HG02610 (cell line): ENCODE results near the gene WNT11.

Experiments used
- ATAC-seq: cut with Tn5 transposase; IDR thresholded peaks from one replicate; pipeline ENCODE4 v1.9.1; 2021; ENCODE audit warnings: mild to moderate bottlenecking, moderate library complexity; ENCODE audit not compliant: unreplicated experiment

The WNT11 gene

DNA sequence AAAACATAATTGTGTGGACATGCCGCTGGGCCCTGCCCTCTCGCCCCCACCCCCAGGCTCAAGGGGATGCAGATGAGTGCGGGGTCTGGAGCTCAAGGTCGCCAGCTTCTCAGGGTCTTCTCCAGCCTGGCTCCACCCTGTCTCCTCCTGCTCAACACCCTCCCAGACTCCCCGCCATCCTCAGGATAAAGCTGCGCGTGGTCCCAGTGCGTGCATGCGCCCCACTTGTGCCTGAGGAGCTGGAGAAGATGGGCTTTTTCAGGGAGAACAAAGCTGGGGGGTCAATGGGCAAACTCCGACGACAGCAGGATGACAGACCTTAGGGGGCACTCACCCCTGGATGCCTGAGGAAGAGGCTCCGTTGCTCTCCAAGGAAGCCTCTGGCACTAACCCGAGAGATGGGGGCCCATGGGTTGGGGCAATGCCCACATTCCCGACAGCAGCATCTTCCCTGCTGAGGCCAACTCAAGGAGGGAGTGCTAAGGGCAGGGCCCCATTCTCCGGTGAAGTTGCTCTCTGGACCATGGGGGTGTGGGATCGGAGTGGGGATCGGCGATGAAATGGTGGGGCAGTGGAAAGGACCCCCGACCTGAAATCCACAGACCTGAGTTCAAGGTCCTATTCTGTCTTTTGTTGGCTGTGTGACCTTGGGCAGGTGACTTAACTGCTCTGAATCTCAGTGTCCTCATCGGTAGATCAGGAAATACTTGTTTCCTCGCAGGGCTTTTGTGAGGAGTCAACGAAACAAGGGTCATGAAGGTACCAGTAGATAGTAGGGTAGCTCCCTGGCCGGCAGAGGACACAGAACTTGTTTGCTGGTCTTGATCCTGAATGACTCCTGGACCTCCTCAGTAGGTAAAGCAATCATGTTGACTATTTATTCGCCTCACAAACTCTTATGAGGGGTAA, 47.7 kb downstream of the WNT11 start:
- no peak for ATAC-seq

DNA sequence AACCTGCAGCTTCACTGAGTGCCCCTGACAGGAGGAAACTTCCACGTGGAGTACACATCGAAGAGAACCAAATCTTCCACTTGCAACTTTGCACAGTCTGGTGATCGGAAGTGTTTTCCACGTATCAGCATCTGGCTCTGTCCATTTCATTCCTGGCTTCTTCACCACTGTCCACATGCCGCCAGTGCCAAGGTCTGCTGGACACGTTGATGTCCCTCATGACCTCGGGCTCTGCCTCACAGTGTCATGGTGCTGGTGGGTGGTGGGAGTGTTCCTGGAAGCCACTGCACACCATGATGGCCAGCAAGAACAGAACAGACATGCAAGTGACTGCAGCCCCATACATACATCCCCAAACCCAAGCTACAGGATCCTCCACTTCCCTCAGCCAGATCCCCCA, 48.4 kb downstream of the WNT11 start:
- ATAC-seq = no peak

DNA sequence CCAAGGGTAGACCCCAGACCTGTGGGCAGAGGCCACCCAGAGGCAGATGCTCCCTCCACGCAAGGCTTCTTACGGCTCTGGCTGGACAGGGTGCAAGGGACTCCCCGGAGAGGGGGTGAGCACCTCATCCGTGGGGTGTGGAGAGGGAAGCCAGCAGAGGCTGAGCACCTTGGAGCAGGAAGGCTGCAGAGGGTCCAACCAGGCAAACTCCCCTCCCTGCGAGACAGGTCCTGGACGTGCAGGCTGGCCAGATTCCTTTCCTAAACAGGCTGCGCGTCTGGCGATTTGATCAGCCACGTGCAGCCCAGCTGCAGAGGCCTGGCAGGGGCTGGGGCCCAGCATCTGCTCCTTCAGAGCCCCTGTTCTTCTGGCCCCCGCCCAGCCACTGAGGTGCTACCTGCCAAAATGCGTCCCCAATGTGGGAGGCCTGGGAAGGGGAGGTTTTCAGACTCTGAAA, 49.3 kb downstream of the WNT11 start:
- no peak for ATAC-seq

DNA sequence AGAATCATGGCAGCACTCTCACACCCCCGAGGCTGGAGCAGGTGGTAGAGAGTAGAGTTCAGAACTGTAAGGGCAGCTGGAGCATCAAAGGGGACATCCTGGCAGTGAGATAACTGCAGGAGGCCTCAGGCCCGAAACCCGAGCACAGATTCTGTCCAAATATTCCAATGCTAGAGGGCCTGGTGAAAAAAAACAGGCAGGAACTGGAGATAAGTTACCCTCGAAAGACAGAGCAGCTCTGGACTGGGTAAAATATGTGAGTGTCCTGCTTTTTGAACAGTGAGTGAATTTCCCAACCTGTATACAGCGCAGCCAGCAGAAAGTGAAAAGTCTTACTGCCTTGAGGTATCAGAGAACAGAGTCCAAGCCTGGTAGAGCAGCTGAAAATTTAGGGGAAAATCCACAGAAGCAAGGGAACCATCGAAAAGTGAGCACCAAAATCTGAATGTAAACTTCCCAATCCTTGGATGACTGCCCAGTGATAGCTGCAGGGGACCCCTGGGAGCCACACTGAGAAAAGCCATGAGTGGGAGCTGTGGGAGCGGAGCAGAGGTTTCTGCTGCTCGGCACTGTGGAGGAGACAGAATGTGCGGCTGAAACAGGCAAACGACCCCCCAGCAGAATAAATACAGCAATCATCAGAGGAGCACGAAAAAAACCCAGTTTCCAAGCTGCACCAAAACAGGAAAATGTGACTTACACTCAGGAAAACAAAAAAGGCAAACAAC, 50.6 kb downstream of the WNT11 start:
- no peak for ATAC-seq

DNA sequence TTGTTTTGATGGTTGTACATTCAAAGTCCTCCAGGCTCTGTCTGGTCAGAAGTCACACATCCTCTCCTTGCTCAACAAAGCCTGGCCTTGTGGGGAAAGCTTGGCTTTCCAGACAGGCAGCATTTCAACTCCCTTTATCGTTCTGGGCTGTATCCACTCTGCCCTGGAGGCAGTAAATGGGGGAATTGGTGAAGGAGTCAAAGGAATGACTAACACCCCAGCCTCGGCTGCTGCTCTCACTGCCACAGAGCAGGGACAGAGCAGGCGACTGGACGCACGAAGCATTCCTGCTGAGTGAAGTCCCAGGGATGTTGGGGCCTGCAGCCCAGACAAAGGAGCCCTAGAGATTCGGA, 52.8 kb downstream of the WNT11 start:
- no peak for ATAC-seq

DNA sequence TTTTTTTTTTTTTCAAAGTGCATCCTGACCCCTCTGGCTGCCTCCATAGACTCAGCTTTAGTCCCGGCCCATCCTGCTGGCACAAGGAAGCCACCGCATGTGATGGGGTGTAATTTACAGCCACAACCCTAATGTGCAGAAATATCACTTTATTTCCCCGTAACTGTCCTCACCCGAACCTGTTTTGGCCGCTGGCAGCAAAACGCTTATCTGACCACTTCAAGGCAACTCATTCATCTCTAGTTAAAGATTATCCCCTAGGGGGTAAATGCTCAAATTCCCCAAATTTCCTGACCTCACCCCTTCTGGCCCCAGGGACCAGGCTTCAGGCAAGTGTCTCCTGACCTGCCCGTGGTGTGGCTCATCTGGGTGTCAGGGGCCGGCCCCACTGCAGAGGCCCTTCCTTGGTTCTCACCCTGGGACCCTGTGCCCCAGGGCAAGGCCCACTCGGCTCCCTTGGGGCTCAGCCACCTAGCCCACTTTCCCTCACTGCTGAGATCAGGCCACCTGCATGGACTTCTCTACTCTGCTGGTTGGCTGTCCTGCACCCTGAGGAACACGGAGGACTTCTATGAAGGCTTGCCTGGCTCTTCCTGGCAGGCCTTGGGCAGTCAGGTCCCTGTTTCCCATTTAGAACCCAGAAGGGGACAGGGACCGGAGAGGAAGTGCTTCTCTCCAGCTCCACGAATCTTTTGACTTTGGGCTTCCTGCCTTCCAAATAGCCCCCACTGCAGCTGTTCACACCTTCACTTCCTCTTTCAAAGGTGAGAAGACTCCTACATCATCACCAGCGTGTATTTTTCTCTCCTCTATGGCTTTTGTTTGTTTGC, 53.3 kb downstream of the WNT11 start:
- peak; percentile 48 for ATAC-seq

DNA sequence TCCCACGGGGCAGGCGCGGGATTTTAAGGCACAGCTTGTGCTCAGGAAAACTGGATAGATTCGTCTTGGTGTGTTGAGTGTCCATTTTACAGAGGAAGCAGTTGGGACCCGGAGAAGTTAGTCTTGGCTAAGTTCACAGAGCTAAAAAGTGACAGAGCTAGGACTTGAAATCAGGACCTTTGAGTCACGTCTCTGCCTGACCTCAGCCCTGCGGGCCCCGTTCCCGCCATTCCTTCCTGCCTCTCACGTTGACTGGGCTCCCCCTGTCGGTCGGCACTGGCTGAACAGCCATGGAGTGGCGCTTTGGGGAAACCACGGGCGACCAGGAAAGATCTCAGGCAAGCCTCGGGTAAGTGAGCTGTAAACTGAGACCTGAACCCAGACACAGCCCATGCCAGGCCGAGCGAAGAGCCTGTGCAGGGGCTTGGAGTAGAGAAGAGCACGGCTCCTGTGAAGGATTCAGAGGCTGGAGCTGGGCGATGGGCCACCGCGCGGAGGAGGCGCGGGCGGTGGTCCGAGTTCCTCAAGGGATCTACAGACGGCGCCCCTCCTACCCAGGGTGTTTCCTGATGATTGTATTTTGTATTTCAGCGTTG, 54.1 kb downstream of the WNT11 start:
- ATAC-seq = peak; percentile 69

DNA sequence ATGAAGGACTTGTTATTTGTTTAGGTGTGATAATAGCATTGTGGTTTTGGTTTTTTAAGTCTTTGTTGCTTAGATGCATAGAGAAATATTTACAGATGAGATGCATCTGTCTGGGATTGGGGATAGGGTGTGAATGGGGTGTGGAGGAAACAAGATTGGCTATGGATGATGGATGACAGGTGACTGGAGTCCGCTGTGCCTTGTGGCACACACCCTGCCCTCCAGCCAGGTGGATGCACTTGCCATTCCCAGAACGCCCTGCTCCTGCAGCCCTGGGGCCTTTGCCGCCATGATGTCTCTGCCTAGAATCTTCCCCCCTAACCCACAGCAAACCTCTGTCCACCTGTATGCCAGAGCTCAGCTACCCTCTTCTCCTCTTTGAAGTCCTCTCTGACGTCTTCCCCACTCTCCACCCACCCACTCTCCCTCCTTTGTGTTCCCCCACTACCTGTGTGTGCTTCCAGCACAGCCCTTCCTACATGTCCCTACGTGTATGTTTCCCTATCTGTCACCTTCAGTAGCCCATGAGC, 54.7 kb downstream of the WNT11 start:
- ATAC-seq = no peak

DNA sequence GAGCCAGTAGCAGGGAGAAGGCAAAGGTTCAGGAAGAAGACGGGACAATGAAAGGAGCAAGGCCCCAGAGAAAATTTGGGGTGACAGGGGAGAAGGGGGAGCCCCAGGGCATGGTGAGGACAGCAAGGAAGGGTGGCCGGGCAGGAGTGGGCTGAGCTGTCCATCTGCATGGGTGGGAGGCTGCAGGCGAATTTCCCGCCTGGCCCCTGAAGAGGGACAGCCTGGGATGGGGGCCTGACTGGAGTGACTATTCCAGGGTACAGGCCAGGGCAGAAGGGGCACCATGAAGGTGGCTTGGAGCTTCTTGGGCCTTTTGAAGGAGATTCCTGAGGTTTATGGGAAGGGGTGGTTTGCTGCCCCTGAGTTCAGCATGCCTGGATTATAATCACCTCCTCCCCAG, 56.2 kb downstream of the WNT11 start:
- no peak for ATAC-seq

DNA sequence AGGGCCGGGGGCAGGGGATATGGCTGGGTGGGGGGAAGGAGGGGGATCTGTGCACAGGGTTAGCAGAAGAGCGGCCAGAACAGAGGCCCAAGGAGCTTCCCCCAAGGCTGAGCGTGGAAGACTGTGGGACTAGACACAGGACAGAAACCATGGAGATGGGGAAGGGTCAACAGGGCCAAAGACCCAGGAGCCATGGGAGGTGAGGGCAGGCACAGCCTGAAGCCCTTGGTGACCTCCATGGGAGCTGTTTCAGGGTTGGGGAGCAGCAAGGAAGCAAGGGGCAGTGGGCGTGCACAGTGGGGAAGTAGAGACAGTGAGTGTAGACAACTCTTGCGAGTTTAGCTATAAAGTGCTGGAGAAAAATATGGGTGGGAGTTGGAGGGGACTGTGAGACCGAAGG, 56.6 kb downstream of the WNT11 start:
- no peak for ATAC-seq

DNA sequence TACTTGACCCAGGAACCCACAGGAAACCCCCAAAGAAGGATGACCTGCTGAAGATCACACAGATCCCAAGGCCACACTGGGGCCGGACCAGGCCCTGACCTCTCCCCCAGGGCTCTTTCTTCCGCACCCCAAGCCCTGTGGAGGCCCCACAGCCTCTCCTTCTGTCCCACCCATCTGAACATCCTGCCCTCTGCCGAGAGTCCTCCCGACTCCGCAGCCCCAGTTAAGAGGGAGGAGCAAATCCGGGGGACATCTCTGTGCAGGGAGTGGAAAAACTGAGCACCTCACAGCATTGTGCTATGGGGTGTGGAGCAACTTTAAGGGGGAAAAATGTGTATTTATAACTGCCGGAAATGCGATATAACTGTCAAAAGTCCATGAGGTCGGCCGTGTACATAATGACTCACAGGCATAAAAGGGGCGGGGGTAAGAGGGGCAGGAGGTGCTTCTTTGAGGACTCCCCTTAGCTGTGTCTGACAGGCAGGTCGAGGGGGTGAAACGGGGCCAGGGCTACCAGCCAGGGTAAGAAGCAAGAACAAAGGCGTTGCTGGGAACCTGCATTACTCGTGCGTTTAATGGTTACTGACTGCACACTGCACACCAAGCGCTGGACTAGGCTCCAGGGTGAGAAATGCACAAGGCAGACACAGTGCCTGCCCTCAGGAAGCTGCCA, 57.2 kb downstream of the WNT11 start:
- no peak for ATAC-seq

DNA sequence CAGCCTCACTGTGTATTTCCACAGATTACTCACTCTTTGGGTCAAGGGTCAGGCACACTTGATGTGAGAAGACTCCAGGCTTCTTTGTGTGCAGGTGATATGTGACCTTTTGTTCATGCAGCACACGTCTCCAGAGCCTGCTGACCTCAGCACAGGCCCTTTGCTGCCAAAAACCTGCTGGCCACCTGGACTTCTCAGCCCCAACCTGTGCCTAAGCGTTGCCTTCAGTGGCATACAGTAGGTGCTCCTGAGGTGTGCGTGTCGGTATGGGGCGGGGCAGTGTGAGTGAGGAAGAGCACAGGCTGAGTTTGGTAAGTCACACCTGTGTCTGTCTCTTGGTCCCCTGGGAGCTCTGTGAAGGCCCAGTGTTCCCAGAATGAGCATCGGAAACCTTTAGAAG, 58.1 kb downstream of the WNT11 start:
- no peak for ATAC-seq

DNA sequence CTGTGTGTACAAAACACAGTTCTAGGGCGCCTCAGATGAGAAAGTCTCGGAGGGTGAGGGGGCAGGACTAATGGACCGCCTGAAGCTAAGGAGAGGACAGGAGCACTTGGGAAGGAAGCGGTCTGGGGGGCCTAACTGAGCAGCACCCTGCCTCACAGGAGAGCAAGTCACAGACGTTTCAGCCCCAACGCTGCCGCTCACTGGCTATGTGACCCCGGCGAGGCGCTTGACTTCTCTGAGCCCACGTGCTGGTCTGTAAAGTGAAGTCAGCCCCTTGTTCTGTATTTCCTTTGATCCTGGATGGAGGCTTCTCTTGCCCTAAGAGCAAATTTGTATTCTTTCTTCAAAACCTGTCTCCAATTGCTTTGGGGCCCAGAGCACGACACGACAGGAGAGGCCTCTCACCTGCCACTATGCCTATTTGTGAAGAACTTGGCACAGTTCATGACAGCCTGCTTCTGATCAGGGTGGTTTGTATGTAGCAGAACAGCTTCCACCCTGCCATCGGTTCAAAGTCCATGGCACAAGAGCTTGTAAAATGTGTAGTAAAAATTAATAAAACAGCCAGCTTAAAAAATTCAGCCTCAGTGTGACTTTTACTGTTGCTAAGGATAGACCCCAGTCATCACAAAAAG, 59.1 kb downstream of the WNT11 start:
- ATAC-seq = no peak

DNA sequence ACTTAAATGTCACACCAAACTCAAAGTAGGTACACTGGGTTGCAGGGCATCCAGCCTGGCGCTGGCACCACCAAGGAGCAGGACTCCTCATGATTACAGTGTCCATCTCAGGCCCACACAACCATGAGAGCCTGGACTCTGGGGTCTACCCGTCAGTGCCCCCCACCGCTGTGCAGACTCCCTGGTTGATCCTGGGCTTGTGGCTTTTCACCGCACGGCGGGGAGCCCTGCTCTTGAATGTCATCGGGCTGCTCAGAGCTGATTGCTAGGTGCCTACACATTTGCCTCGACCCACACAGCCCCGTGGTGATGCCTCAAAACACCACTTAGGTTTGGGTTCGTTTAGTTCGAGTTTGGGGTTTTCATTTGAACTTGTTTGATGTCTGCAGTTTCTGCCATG, 63.0 kb downstream of the WNT11 start:
- ATAC-seq = no peak

DNA sequence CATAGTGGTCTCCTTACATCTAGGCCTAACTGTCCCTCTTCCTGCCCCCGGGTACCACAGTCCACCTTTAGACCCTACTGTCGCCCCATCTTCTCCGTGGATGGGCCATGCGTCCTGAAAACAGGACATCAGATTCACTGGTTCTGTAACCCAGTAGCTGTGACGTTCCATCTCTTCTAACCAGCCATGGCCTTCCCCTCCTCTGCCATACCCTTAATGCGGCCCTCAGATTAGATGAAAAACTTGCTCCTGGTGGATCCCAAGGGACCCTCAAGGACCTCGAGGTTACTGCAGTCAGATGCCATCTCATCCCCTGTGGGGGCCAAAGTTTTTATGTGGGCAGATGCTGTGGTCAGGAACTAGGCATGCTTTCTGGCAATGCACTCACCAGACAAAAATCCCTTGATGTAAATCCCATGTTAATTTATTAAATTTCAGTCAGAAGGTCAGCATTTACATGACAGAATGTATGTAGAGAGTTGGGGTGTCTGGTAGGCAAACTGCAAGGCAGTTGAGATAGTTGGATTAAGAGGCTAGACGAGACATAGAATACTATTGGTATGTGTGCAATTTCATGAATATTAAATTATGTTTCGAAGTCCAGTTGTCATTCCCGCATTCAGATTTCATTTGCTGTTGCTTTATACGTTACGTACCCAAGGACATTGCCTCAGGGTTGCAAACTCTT, 64.3 kb downstream of the WNT11 start:
- ATAC-seq = no peak

DNA sequence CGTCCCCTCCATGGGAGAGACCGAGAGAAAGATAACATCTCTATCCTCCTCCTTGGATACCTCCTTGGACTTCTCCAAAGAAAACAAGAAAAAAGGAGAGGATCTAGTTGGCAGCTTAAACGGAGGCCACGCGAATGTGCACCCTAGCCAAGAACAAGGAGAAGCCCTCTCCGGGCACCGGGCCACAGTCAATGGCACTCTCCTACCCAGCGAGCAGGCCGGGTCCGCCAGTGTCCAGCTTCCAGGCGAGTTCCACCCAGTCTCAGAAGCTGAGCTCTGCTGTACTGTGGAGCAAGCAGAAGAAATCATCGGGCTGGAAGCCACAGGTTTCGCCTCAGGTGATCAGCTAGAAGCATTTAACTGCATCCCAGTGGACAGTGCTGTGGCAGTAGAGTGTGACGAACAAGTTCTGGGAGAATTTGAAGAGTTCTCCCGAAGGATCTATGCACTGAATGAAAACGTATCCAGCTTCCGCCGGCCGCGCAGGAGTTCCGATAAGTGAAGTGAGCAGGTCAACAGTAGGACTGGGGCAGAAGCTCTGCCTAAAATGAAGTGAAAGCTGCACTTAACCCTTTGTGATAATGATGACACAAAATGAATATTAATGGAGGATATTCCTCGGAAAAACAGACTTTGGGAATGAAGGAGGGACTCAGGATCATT, 65.3 kb downstream of the WNT11 start:
- no peak for ATAC-seq

DNA sequence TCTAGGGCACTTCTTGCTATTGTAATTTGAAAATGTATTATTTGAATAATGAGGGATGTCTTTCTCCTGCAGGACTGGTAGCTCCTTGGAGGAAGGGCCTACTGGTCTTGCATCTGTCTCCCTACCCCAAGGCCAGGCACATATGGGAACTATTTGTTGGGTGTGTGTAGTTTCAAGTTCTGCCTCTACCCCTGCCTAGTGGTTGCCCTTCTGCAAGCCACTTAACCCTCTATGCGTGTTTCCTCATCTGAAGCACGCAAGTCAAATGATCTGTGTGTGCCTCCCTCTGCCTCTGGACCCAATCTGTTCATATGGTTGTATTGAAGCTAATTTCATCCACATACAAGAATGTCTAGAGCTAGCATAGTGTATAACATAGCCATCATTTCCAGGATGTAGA, 67.0 kb downstream of the WNT11 start:
- ATAC-seq = no peak
